RPMI7951 (cell line): ENCODE data around the gene MICAL1. TPM values are rescaled to one million over a fixed set of nuclear protein-coding genes. Genes with fewer than 3 reads are reported as not detected.

Experiments used
- DNase-seq: peaks from one replicate; pipeline ENCODE4 v3.0.0-alpha.2; 2012; ENCODE audit warnings: low read depth
- total RNA-seq: library from RNA; depleted of rRNA; stranded (reverse); fragments of >200 nt; shearing (Covaris generic); gene quantifications from 2 replicates; pipeline ENCODE4 v1.2.3, GENCODE V29; 2014; rRNA removed

Gene MICAL1
- total RNA-seq, 1 experiment from 2014 or later: 19.9 TPM

GRCh38 chr6:109429496-109429895 lies 26.1 kb downstream of the MICAL1 start:
- DNase-seq: no peak

GRCh38 chr6:109428889-109429477 lies 26.6 kb downstream of the MICAL1 start:
- DNase-seq: peak; percentile 30

- peak; percentile 41 for DNase-seq
Observed at GRCh38 chr6:109424946-109425345, 30.6 kb downstream of the MICAL1 start.

DNA sequence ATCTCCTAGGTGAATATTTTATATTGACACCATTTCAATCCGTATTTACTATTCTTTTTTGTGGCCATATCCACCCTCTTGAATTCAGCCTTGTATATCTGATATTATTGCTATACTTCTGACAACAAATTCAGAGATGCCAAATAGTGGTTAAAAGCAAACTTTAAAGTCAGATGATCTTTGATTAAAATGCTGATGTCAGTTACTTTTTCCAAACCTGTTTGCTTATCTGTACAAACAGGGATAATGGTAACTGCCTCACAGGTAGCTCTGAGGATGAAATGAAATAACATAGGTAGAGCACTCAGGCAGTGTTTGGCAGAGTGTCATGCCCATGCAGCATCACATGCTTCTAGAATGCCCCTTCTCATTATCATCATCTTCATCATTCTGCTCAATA lies 34.4 kb downstream of the MICAL1 start:
- no peak for DNase-seq

DNA sequence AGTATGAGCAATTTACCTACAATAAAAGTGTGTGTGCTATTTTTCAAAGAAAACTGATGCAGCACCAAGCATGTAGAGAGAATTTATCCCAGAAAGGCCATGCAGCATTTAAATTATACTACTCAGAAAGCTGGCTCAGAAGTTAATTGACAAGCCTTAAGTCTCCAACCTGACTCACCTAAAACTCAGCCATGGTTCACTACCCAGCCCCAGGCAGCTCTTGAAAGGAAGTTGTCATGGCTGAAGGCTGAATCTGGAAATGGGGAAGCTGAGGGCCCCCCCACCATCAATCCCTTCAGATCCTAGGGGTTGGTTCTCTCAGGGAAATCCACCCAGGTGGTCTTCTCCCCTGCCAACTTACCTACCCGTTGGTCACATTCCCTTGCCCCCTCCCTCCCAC lies 34.8 kb downstream of the MICAL1 start:
- peak; percentile 9 for DNase-seq

DNA sequence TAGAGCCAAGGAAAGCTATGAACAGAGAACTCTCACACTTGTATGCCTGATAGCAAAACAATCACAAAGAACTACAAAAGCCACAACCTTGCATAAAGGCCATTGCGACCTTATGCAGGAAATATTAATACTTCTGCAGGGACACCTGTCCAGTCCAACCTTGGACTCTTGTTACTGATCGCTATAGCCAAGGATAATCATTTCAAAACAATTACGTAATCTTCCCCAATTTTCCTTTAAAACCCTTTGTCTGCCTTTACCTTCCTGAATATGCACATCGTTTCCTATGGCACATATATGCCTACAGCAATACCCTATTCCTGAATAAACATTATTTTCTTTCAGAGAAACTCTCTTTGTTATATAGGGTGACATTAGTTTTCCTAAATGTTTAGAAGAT lies 37.9 kb downstream of the MICAL1 start:
- DNase-seq: no peak

DNA sequence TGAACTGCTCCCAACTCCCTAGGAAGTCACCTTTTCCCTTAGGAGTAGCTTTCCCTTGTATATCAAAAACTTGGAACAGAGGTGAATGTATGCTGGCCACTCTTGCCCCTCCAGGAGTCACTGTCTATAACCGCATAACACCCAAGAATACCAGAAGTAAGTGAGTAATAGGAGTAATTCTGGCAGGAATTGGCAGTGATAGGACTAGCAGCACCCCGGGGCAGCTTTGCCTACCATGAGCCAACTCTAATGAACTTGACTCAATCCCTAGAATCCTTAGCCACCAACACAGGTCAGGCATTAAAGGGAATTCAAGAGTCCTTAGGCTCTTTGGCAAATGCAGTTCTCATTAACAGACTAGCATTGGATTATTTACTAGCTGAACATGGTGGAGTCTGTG lies 44.5 kb downstream of the MICAL1 start:
- peak; percentile 42 for DNase-seq

DNA sequence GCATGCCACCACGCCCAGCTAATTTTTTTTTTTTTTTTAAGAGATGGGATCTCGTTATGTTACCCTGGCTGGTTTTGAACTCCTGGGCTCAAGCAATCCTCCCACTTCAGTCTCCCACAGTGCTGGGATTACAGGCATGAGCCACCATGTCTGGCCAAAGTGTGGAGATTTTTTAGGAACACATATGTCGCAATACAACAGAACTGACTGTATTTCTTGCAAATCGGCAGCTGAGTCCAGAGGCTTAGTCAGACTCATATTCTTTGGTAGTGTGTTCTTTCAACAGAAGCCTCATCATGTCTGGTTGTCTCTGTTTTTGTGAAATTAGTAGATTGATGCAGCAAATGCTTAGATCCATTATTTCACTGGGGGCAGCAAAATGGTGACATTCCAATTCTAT lies 49.4 kb downstream of the MICAL1 start:
- DNase-seq: peak; percentile 6

GRCh38 chr6:109397020-109397419 lies 58.6 kb downstream of the MICAL1 start:
- DNase-seq: no peak

DNA sequence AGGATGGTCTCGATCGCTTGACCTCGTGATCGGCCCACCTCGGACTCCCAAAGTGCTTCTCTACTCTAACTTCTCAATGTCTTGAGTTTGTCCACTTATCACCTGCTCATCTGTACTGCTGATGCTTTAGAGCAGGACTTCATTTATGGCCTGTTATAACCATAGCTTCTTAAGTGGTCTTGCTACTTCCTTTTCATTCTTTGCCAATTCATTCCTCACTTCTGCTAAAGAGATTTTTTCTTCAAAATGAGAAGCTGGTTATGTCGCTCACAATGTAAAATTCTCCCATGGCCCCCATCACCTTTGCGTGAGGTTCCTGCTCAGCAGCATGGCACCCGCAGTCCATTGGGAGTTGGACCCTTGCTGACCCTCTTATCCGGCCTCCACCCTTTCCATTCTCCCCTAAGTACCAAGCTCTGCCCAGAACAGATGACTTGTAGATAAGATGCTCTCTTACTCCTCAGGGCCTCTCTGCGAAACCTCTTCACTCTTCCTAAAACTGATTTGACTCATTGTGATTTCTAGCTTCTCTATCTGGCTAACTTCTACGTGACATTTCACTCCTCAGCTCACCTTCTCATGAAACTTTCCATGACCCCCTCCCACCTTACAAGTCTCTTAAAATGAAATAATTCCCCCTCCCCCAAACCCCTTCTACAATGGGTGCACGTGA lies 59.4 kb downstream of the MICAL1 start:
- no peak for DNase-seq

Other genes starting within 250 kb of the MICAL1 start
- gene CD164, start 73.3 kb downstream of the MICAL1 start, total RNA-seq: 274 and 382 TPM in 2 replicates
- gene PPIL6, start 15.1 kb downstream of the MICAL1 start, total RNA-seq: 1.1 and 1.7 TPM in 2 replicates
- gene SMPD2, start 15.0 kb downstream of the MICAL1 start, total RNA-seq: 11.2 and 11.5 TPM in 2 replicates
- 7.9 and 8.4 TPM in 2 replicates for gene ZBTB24, start 27.4 kb upstream of the MICAL1 start, total RNA-seq
- 5.6 and 10.1 TPM in 2 replicates for gene AK9, start 235.4 kb upstream of the MICAL1 start, total RNA-seq
- 11.5 and 11.7 TPM in 2 replicates for gene FIG4, start 235.5 kb upstream of the MICAL1 start, total RNA-seq